Neutrophil (primary cell): ENCODE results near the gene PTPN23.

Source experiments
- H3K27ac ChIP-seq: fragments of 200-600 bp; sonication (generic); 2 replicates; pipeline ENCODE4 v1.5.1; 2016; ENCODE audit warnings: mild to moderate bottlenecking, moderate library complexity
- H3K27me3 ChIP-seq: fragments of 200-600 bp; sonication (generic); 2 replicates; pipeline ENCODE4 v1.6.0; 2016; ENCODE audit warnings: mild to moderate bottlenecking
- H3K36me3 ChIP-seq: fragments of 200-600 bp; sonication (generic); 2 replicates; pipeline ENCODE4 v1.5.1; 2017
- H3K4me1 ChIP-seq, 2 experiments: fragments of 200-600 bp in 1 of 2; sonication (generic) in 1 of 2; 1 replicate in 1 of 2; 2 replicates in 1 of 2; pipeline versions ENCODE4 v1.5.1 to v1.6.1; 2013 to 2016; ENCODE audit warnings: low read depth in 1 of 2, low read length in 1 of 2, mild to moderate bottlenecking in 1 of 2, moderate library complexity in 1 of 2; ENCODE audit not compliant: control insufficient read depth in 1 of 2, insufficient read depth in 1 of 2
- H3K4me3 ChIP-seq, 2 experiments: fragments of 200-600 bp in 1 of 2; sonication (generic) in 1 of 2; 1 replicate in 1 of 2; 2 replicates in 1 of 2; pipeline ENCODE4 v1.5.1; 2013 to 2016; ENCODE audit warnings: low read depth in 1 of 2, low read length in 1 of 2, mild to moderate bottlenecking in 1 of 2, moderate library complexity in 1 of 2
- H3K9me3 ChIP-seq: fragments of 200-600 bp; sonication (generic); 2 replicates; pipeline ENCODE4 v1.5.1; 2016
- CTCF ChIP-seq: fragments of 200-600 bp; sonication (generic); IDR thresholded peaks from 2 replicates; pipeline ENCODE4 v1.5.1; 2016; ENCODE audit warnings: antibody characterized with exemption

The PTPN23 gene

GRCh38 chr3:47379411-47379899, 1.4 kb upstream of the PTPN23 start:
- Histone ChIP-seq H3K36me3 (peaks cover 5% of the 10 kb centered on the region), H3K27ac (peak overlapping the region; percentile 93), H3K9me3 (no peaks in the 10 kb centered on the region), H3K27me3 (no peaks in the 10 kb centered on the region), H3K4me3 (peak overlapping the region; percentile 84 to 88), H3K4me1 (peaks cover 42 to 49% of the 10 kb centered on the region in 2 experiments)
- no peak for TF ChIP-seq CTCF

DNA sequence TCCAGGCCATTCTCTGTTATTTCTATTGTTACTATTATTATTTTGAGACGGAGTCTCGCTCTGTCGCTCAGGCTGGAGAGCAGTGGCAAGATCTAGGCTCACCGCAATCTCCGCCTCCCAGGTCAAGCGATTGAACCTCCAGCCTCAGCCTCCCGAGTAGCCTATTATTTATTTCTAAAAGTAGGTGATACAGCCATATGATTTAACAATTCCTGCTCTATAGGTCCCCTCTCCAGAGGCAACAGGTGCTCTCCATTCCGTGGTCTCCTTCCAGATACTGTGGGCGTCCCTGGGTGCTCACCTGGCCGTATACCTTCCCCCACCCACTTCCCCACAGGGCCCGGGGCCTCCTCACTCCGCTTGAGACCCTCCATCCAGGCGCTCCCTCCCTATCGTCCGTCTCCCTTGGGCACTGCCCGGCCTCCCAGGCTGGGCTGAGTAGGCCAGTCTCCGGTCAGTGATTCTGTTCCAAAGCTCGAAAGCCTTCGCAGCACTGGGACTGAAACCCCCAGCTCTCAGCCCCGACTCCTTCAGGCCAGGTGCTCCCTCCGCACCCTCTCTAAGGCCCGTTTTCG, 708 bp upstream of the PTPN23 start:
- H3K9me3 ChIP-seq = no peaks in the 10 kb centered on the region
- peaks cover 7% of the 10 kb centered on the region for H3K36me3 ChIP-seq
- H3K27me3 ChIP-seq = no peaks in the 10 kb centered on the region
- peak overlapping the region; percentile 93 for H3K27ac ChIP-seq
- TF ChIP-seq CTCF = no peak
- peaks cover 42 to 49% of the 10 kb centered on the region in 2 experiments for H3K4me1 ChIP-seq
- peak overlapping the region; percentile 84 to 88 for H3K4me3 ChIP-seq

- TF ChIP-seq CTCF = no peak
- Histone ChIP-seq H3K36me3 (peaks cover 11% of the 10 kb centered on the region), H3K4me1 (peaks cover 40 to 47% of the 10 kb centered on the region in 2 experiments), H3K27me3 (no peaks in the 10 kb centered on the region), H3K4me3 (peak overlapping the region; percentile 84 to 88), H3K9me3 (no peaks in the 10 kb centered on the region), H3K27ac (peak overlapping the region; percentile 93)
Measured at GRCh38 chr3:47381317-47382157, 716 bp downstream of the PTPN23 start.

- Histone ChIP-seq H3K4me3 (no peak overlapping the region), H3K27ac (no peak overlapping the region), H3K4me1 (peaks cover 21 to 25% of the 10 kb centered on the region in 2 experiments), H3K36me3 (peaks cover 11% of the 10 kb centered on the region), H3K27me3 (no peaks in the 10 kb centered on the region), H3K9me3 (no peaks in the 10 kb centered on the region)
- TF ChIP-seq CTCF = no peak
Measured at GRCh38 chr3:47384425-47384824, 3.6 kb downstream of the PTPN23 start.

DNA sequence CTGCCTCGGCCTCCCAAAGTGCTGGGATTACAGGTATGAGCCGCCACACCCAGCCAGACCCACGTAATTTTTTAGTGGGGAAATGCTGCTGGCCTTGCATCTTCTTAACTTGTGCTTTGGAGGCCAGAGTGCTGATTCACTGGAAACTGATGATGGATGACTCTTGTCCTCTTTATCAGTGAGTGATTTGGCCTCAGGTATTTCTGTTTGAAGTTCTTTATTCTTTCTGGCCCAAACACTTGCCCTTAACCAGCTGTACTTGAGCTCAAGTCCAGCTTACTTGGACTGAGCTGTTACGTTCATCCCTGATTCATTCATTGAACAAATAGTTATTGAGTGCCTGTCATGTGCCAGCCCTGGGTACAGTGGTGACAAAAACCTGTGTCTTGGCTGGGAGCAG, 4.2 kb downstream of the PTPN23 start:
- Histone ChIP-seq H3K4me1 (peaks cover 16 to 19% of the 10 kb centered on the region in 2 experiments), H3K4me3 (no peak overlapping the region), H3K27me3 (no peaks in the 10 kb centered on the region), H3K36me3 (peaks cover 11% of the 10 kb centered on the region), H3K9me3 (no peaks in the 10 kb centered on the region), H3K27ac (no peak overlapping the region)
- no peak for TF ChIP-seq CTCF
